ENCODE data around the gene ZNF770.

ZNF770 gene

GRCh38 chr15:34993412-34993811, 5.3 kb upstream of the ZNF770 start:
- H3K9me3 ChIP-seq (ENCODE audit: insufficient read depth, low read length): no peaks in the 10 kb centered on the region
- H3K9ac ChIP-seq (ENCODE audit: insufficient read length, low read depth): no peak overlapping the region
- no peak for TF ChIP-seq ZNF274 (IDR thresholded peaks at IDR 0.05; ENCODE audit: low read depth, low read length)
- TF ChIP-seq SUZ12 (IDR thresholded peaks at IDR 0.05; ENCODE audit: extremely low read depth, insufficient read depth, insufficient read length): no peak
- TF ChIP-seq YY1 (IDR thresholded peaks at IDR 0.05; ENCODE audit: insufficient read depth, insufficient read length): no peak
- H3K4me3 ChIP-seq (ENCODE audit: insufficient read length, low read depth): no peak overlapping the region
- no peaks in the 10 kb centered on the region for H3K27me3 ChIP-seq (ENCODE audit: insufficient read depth, insufficient read length)
- no peaks in the 10 kb centered on the region for H3K36me3 ChIP-seq (ENCODE audit: insufficient read depth, insufficient read length, low read length)
- H3K4me1 ChIP-seq (ENCODE audit: insufficient read depth, insufficient read length): no peaks in the 10 kb centered on the region
- DNase-seq (ENCODE audit: low read depth, low spot score): no peak

DNA sequence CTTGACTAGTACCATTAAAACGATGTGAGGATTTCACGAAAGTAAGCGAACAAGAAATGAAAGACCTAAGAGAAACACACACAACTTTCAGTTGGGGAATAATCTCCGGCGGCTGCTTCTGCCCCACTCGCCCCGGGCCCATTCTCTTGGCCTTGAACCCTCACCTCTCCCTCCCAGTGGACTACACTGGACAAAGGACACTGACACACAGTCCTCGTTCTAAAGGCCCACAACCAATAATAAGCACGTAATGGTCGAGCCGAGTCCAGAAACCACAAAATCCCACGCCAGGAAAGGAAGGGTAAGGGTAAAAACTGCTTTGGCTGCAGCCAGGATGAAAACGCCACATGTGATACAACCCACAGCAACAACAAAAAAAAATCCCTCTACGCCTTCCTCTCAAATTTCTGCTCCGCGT, 469 bp downstream of the ZNF770 start:
- peak overlapping the region; percentile 97 for H3K9ac ChIP-seq (ENCODE audit: insufficient read length, low read depth)
- peaks cover 36% of the 10 kb centered on the region for H3K36me3 ChIP-seq (ENCODE audit: insufficient read depth, insufficient read length, low read length)
- TF ChIP-seq ZNF274 (IDR thresholded peaks at IDR 0.05; ENCODE audit: low read depth, low read length): no peak
- no peak for TF ChIP-seq YY1 (IDR thresholded peaks at IDR 0.05; ENCODE audit: insufficient read depth, insufficient read length)
- TF ChIP-seq SUZ12 (IDR thresholded peaks at IDR 0.05; ENCODE audit: extremely low read depth, insufficient read depth, insufficient read length): no peak
- no peaks in the 10 kb centered on the region for H3K27me3 ChIP-seq (ENCODE audit: insufficient read depth, insufficient read length)
- H3K4me3 ChIP-seq (ENCODE audit: insufficient read length, low read depth): peak overlapping the region; percentile 97
- H3K4me1 ChIP-seq (ENCODE audit: insufficient read depth, insufficient read length): no peaks in the 10 kb centered on the region
- no peak for DNase-seq (ENCODE audit: low read depth, low spot score)
- no peaks in the 10 kb centered on the region for H3K9me3 ChIP-seq (ENCODE audit: insufficient read depth, low read length)

GRCh38 chr15:34986771-34987480, 1.2 kb downstream of the ZNF770 start:
- Histone ChIP-seq H3K9ac (ENCODE audit: insufficient read length, low read depth) (peak overlapping the region; percentile 97), H3K36me3 (ENCODE audit: insufficient read depth, insufficient read length, low read length) (peaks cover 39% of the 10 kb centered on the region), H3K27me3 (ENCODE audit: insufficient read depth, insufficient read length) (no peaks in the 10 kb centered on the region), H3K4me3 (ENCODE audit: insufficient read length, low read depth) (peak overlapping the region; percentile 97), H3K9me3 (ENCODE audit: insufficient read depth, low read length) (no peaks in the 10 kb centered on the region), H3K4me1 (ENCODE audit: insufficient read depth, insufficient read length) (no peaks in the 10 kb centered on the region)
- TF ChIP-seq SUZ12 (IDR thresholded peaks at IDR 0.05; ENCODE audit: extremely low read depth, insufficient read depth, insufficient read length) (no peak), YY1 (IDR thresholded peaks at IDR 0.05; ENCODE audit: insufficient read depth, insufficient read length) (no peak), ZNF274 (IDR thresholded peaks at IDR 0.05; ENCODE audit: low read depth, low read length) (no peak)
- no peak for DNase-seq (ENCODE audit: low read depth, low spot score)

DNA sequence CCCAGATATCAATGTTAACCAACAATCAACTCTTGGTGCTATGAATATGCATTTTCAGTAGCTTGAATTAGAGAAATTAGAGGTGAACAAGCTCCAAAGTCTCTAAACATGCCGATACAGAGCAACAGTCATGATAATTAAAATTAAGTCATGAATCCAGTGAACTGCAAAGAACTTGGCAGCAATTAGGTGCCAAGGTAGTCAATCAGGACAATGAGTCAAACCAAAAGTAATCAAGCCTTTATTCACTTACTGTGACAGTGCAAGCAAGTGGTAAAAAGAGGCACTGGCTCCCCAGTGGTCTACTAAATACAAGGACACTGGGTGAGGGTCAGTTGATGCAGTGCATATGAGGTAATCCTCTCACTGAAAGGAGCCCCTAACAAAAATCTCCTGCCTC, 1.8 kb downstream of the ZNF770 start:
- Histone ChIP-seq H3K9me3 (ENCODE audit: insufficient read depth, low read length) (no peaks in the 10 kb centered on the region), H3K27me3 (ENCODE audit: insufficient read depth, insufficient read length) (no peaks in the 10 kb centered on the region), H3K9ac (ENCODE audit: insufficient read length, low read depth) (peak overlapping the region; percentile 47), H3K36me3 (ENCODE audit: insufficient read depth, insufficient read length, low read length) (peaks cover 42% of the 10 kb centered on the region), H3K4me1 (ENCODE audit: insufficient read depth, insufficient read length) (no peaks in the 10 kb centered on the region), H3K4me3 (ENCODE audit: insufficient read length, low read depth) (peak overlapping the region; percentile 97)
- DNase-seq (ENCODE audit: low read depth, low spot score): no peak
- TF ChIP-seq YY1 (IDR thresholded peaks at IDR 0.05; ENCODE audit: insufficient read depth, insufficient read length) (no peak), SUZ12 (IDR thresholded peaks at IDR 0.05; ENCODE audit: extremely low read depth, insufficient read depth, insufficient read length) (no peak), ZNF274 (IDR thresholded peaks at IDR 0.05; ENCODE audit: low read depth, low read length) (no peak)

DNA sequence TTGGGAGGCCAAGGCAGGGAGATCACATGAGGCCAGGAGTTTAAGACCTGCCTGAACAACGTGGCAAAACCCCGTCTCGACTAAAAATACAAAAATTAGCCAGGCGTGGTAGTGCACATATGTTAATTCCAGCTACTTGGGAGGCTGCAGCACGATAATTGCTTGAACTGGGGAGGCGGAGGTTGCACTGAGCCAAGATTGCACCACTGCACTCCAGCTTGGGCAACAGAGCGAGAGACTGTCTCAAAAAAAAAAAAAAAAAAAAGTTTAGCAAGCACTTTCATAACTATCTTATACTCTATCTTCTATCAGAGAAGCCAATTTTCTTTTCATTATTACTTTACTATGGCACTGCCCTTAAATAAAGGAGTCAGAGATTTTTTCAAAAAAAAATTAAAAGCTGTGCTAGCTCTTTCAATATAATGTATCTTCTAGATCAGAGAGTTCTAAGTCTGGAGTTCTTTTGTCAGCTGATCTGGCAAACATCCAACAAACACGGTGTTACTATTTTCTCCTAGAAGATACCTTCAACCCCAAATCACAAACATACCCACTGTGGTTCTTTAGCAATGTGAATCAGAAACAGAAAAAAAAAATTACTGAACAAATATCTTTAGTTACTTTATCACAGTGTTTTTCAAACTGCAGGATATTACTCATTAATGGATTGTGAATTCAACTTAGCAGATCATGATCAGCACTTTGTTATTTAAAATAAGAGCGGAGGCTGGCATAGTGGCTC, 3.0 kb downstream of the ZNF770 start:
- no peak for DNase-seq (ENCODE audit: low read depth, low spot score)
- Histone ChIP-seq H3K27me3 (ENCODE audit: insufficient read depth, insufficient read length) (no peaks in the 10 kb centered on the region), H3K9ac (ENCODE audit: insufficient read length, low read depth) (no peak overlapping the region), H3K4me3 (ENCODE audit: insufficient read length, low read depth) (no peak overlapping the region), H3K4me1 (ENCODE audit: insufficient read depth, insufficient read length) (no peaks in the 10 kb centered on the region), H3K9me3 (ENCODE audit: insufficient read depth, low read length) (no peaks in the 10 kb centered on the region), H3K36me3 (ENCODE audit: insufficient read depth, insufficient read length, low read length) (peaks cover 47% of the 10 kb centered on the region)
- no peak for TF ChIP-seq SUZ12 (IDR thresholded peaks at IDR 0.05; ENCODE audit: extremely low read depth, insufficient read depth, insufficient read length)
- TF ChIP-seq YY1 (IDR thresholded peaks at IDR 0.05; ENCODE audit: insufficient read depth, insufficient read length): no peak
- TF ChIP-seq ZNF274 (IDR thresholded peaks at IDR 0.05; ENCODE audit: low read depth, low read length): no peak

GRCh38 chr15:34976743-34977142, 11.3 kb downstream of the ZNF770 start:
- H3K9ac ChIP-seq (ENCODE audit: insufficient read length, low read depth): no peak overlapping the region
- no peak for TF ChIP-seq ZNF274 (IDR thresholded peaks at IDR 0.05; ENCODE audit: low read depth, low read length)
- TF ChIP-seq YY1 (IDR thresholded peaks at IDR 0.05; ENCODE audit: insufficient read depth, insufficient read length): no peak
- TF ChIP-seq SUZ12 (IDR thresholded peaks at IDR 0.05; ENCODE audit: extremely low read depth, insufficient read depth, insufficient read length): no peak
- DNase-seq (ENCODE audit: low read depth, low spot score): no peak
- H3K36me3 ChIP-seq (ENCODE audit: insufficient read depth, insufficient read length, low read length): peaks cover 16% of the 10 kb centered on the region
- H3K4me1 ChIP-seq (ENCODE audit: insufficient read depth, insufficient read length): no peaks in the 10 kb centered on the region
- H3K4me3 ChIP-seq (ENCODE audit: insufficient read length, low read depth): no peak overlapping the region
- H3K27me3 ChIP-seq (ENCODE audit: insufficient read depth, insufficient read length): no peaks in the 10 kb centered on the region
- H3K9me3 ChIP-seq (ENCODE audit: insufficient read depth, low read length): no peaks in the 10 kb centered on the region

DNA sequence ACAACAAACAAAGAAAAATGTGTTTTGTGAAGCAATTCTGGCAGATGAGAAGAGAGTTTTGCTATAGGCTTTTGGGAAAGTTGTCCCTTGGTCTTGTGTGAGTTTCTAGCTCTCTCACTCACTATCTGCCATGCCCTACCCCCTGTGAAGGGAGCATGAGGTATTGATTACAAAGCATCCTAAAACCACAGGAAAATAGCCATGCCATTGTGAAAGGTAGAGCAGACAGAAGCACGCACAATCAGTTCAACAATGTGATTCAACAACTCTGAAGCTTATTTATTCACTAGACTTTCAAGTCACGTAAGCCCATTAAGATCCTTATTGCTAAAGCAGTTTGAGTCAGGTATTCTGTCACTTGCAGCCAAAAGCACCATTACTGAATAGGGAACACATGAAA, 12.0 kb downstream of the ZNF770 start:
- TF ChIP-seq YY1 (IDR thresholded peaks at IDR 0.05; ENCODE audit: insufficient read depth, insufficient read length) (no peak), SUZ12 (IDR thresholded peaks at IDR 0.05; ENCODE audit: extremely low read depth, insufficient read depth, insufficient read length) (no peak), ZNF274 (IDR thresholded peaks at IDR 0.05; ENCODE audit: low read depth, low read length) (no peak)
- H3K4me3 ChIP-seq (ENCODE audit: insufficient read length, low read depth): no peak overlapping the region
- no peaks in the 10 kb centered on the region for H3K9me3 ChIP-seq (ENCODE audit: insufficient read depth, low read length)
- DNase-seq (ENCODE audit: low read depth, low spot score): no peak
- no peaks in the 10 kb centered on the region for H3K27me3 ChIP-seq (ENCODE audit: insufficient read depth, insufficient read length)
- no peaks in the 10 kb centered on the region for H3K4me1 ChIP-seq (ENCODE audit: insufficient read depth, insufficient read length)
- H3K9ac ChIP-seq (ENCODE audit: insufficient read length, low read depth): no peak overlapping the region
- H3K36me3 ChIP-seq (ENCODE audit: insufficient read depth, insufficient read length, low read length): peaks cover 10% of the 10 kb centered on the region

All from NT2/D1 (cell line).